ENCODE data around the gene PGS1. TPM values are rescaled to one million over a fixed set of nuclear protein-coding genes. Genes with fewer than 3 reads are reported as not detected.

PGS1 gene
- total RNA-seq, 1 donor from 2014 or later: 37.9 TPM

- no peak for DNase-seq (ENCODE audit: low read depth)
These were observed 88.6 kb downstream of the PGS1 start for GRCh38 chr17:78466786-78467715.

GRCh38 chr17:78468366-78468765 lies 89.9 kb downstream of the PGS1 start:
- no peak for DNase-seq (ENCODE audit: low read depth)

- no peak for DNase-seq (ENCODE audit: low read depth)
These were observed 91.0 kb downstream of the PGS1 start for GRCh38 chr17:78469443-78469842.

- DNase-seq (ENCODE audit: low read depth): no peak
These were observed 93.2 kb downstream of the PGS1 start for GRCh38 chr17:78471635-78472034.

- DNase-seq (ENCODE audit: low read depth): no peak
These were observed 93.8 kb downstream of the PGS1 start for GRCh38 chr17:78472035-78472905.

GRCh38 chr17:78473951-78474613 lies 95.6 kb downstream of the PGS1 start:
- no peak for DNase-seq (ENCODE audit: low read depth)

Other genes with a start within 250 kb of the PGS1 start
- gene TMC6, start 249.9 kb upstream of the PGS1 start, total RNA-seq: 2.9 and 3.1 TPM in 2 replicates
- not detected in 2 replicates for gene TMC8, start 247.9 kb upstream of the PGS1 start, total RNA-seq
- gene C17orf99, start 232.3 kb upstream of the PGS1 start, total RNA-seq: not detected in 2 replicates
- gene SYNGR2, start 210.1 kb upstream of the PGS1 start, total RNA-seq: 77.0 and 109 TPM in 2 replicates
- gene TK1, start 191.6 kb upstream of the PGS1 start, total RNA-seq: 3.6 and 4.5 TPM in 2 replicates
- 23.3 and 23.9 TPM in 2 replicates for gene AFMID, start 191.3 kb upstream of the PGS1 start, total RNA-seq
- gene BIRC5, start 164.4 kb upstream of the PGS1 start, total RNA-seq: 2.7 and 2.8 TPM in 2 replicates
- not detected in 2 replicates for gene TMEM235, start 147.0 kb upstream of the PGS1 start, total RNA-seq
- 36.0 and 38.3 TPM in 2 replicates for gene SOCS3, start 18.6 kb upstream of the PGS1 start, total RNA-seq
- 0.10 TPM in 1 of 2 replicates, not detected in the other for gene DNAH17, start 198.7 kb downstream of the PGS1 start, total RNA-seq

Data from myocyte (in vitro differentiated cells).